GM21529 (cell line): ENCODE data around the gene CAPRIN1.
"Not testable (repeated sequence)": the region's sequence is repeated elsewhere in the genome, so short reads cannot be mapped to it uniquely, and the experiment has no call there.

ENCODE experiments used
- ATAC-seq: cut with Tn5 transposase; IDR thresholded peaks from one replicate; pipeline ENCODE4 v1.9.1; 2021; ENCODE audit not compliant: unreplicated experiment

CAPRIN1 gene

GRCh38 chr11:34084637-34085036 lies 33.1 kb downstream of the CAPRIN1 start:
- no peak for ATAC-seq

- ATAC-seq = no peak
These were observed 35.2 kb downstream of the CAPRIN1 start for GRCh38 chr11:34086554-34087283.

GRCh38 chr11:34091825-34092224 lies 40.3 kb downstream of the CAPRIN1 start:
- ATAC-seq = no peak

GRCh38 chr11:34094900-34095299 lies 43.4 kb downstream of the CAPRIN1 start:
- not testable (repeated sequence) for ATAC-seq

- ATAC-seq = no peak
These were observed 47.3 kb downstream of the CAPRIN1 start for GRCh38 chr11:34098813-34099212.

GRCh38 chr11:34104680-34105078 lies 53.1 kb downstream of the CAPRIN1 start:
- ATAC-seq = no peak

- peak; percentile 89 for ATAC-seq
These were observed 53.8 kb downstream of the CAPRIN1 start, which contains the start of gene NAT10 for GRCh38 chr11:34105079-34105956. Gene NAT10, plus strand, starts transcription at chr11:34105629. Its CDS starts 2,597 bp downstream, at chr11:34108226.

- no peak for ATAC-seq
These were observed 54.5 kb downstream of the CAPRIN1 start for GRCh38 chr11:34105957-34106504.

- ATAC-seq = no peak
These were observed 60.3 kb downstream of the CAPRIN1 start for GRCh38 chr11:34111722-34112270.

GRCh38 chr11:34114014-34114413 lies 62.5 kb downstream of the CAPRIN1 start:
- ATAC-seq = no peak

GRCh38 chr11:34114471-34114870 lies 62.9 kb downstream of the CAPRIN1 start:
- ATAC-seq = no peak

GRCh38 chr11:34120651-34121050 lies 69.1 kb downstream of the CAPRIN1 start:
- no peak for ATAC-seq

GRCh38 chr11:34124885-34125668 lies 73.5 kb downstream of the CAPRIN1 start:
- ATAC-seq = no peak

GRCh38 chr11:34126959-34127848 lies 75.7 kb downstream of the CAPRIN1 start:
- no peak for ATAC-seq

GRCh38 chr11:34128824-34129223 lies 77.3 kb downstream of the CAPRIN1 start:
- no peak for ATAC-seq

GRCh38 chr11:34132261-34132965 lies 80.9 kb downstream of the CAPRIN1 start:
- no peak for ATAC-seq

- peak; percentile 60 for ATAC-seq
These were observed 83.2 kb downstream of the CAPRIN1 start for GRCh38 chr11:34134765-34135164.

- ATAC-seq = no peak
These were observed 83.9 kb downstream of the CAPRIN1 start for GRCh38 chr11:34135439-34135838.

- no peak for ATAC-seq
These were observed 84.9 kb downstream of the CAPRIN1 start for GRCh38 chr11:34136420-34136819.
